Stimulated activated CD4-positive, alpha-beta T cell treated with anti-CD3 and anti-CD28 coated beads, Interleukin-12 subunit alpha, Interleukin-12 subunit beta, amount 100 ng/mL, for 24 hours (primary cell): ENCODE results near the gene DIS3L2.

ENCODE experiments used
- DNase-seq, 2 experiments: peaks; one replicate each; pipeline ENCODE4 v3.0.0-alpha.2; 2020; ENCODE audit warnings: low read depth in 2 of 2

DIS3L2 gene

GRCh38 chr2:232053777-232054176, 92.3 kb downstream of the DIS3L2 start:
- DNase-seq: no peak

GRCh38 chr2:232058063-232058877, 96.8 kb downstream of the DIS3L2 start:
- DNase-seq: no peak

- no peak for DNase-seq
Measured at GRCh38 chr2:232058931-232059330, 97.4 kb downstream of the DIS3L2 start.

- no peak for DNase-seq
Measured at GRCh38 chr2:232061265-232061664, 99.8 kb downstream of the DIS3L2 start.

- DNase-seq: no peak
Measured at GRCh38 chr2:232073026-232073425, 111.5 kb downstream of the DIS3L2 start.

GRCh38 chr2:232073699-232074098, 112.2 kb downstream of the DIS3L2 start:
- DNase-seq: no peak

GRCh38 chr2:232075080-232075479, 113.6 kb downstream of the DIS3L2 start:
- DNase-seq: no peak

GRCh38 chr2:232075859-232076258, 114.3 kb downstream of the DIS3L2 start:
- DNase-seq: no peak

- no peak for DNase-seq
Measured at GRCh38 chr2:232076272-232076671, 114.8 kb downstream of the DIS3L2 start.

- DNase-seq: no peak
Measured at GRCh38 chr2:232076736-232077135, 115.2 kb downstream of the DIS3L2 start.

- no peak for DNase-seq
Measured at GRCh38 chr2:232085164-232085563, 123.7 kb downstream of the DIS3L2 start.

GRCh38 chr2:232085826-232086425, 124.4 kb downstream of the DIS3L2 start:
- no peak for DNase-seq

GRCh38 chr2:232088771-232089170, 127.3 kb downstream of the DIS3L2 start:
- DNase-seq: no peak

- no peak for DNase-seq
Measured at GRCh38 chr2:232094201-232094600, 132.7 kb downstream of the DIS3L2 start.

- no peak for DNase-seq
Measured at GRCh38 chr2:232094883-232095282, 133.4 kb downstream of the DIS3L2 start.

- no peak for DNase-seq
Measured at GRCh38 chr2:232097260-232097659, 135.7 kb downstream of the DIS3L2 start.

- DNase-seq: no peak
Measured at GRCh38 chr2:232097758-232098157, 136.2 kb downstream of the DIS3L2 start.

- DNase-seq: no peak
Measured at GRCh38 chr2:232102380-232102779, 140.9 kb downstream of the DIS3L2 start.

GRCh38 chr2:232103140-232103737, 141.7 kb downstream of the DIS3L2 start:
- no peak for DNase-seq

GRCh38 chr2:232104076-232104646, 142.6 kb downstream of the DIS3L2 start:
- DNase-seq: no peak

- no peak for DNase-seq
Measured at GRCh38 chr2:232111551-232111950, 150.0 kb downstream of the DIS3L2 start.

- DNase-seq: no peak
Measured at GRCh38 chr2:232113821-232114220, 152.3 kb downstream of the DIS3L2 start.
